Stimulated activated CD4-positive, alpha-beta T cell treated with anti-CD3 and anti-CD28 coated beads, Interleukin-2, amount 100 ng/mL, for 4 hours (primary cell): ENCODE data around the gene SLCO1B1.

Source experiments
- DNase-seq: peaks from one replicate; pipeline ENCODE4 v3.0.0-alpha.2; 2020; ENCODE audit warnings: low read depth

Gene SLCO1B1

DNA sequence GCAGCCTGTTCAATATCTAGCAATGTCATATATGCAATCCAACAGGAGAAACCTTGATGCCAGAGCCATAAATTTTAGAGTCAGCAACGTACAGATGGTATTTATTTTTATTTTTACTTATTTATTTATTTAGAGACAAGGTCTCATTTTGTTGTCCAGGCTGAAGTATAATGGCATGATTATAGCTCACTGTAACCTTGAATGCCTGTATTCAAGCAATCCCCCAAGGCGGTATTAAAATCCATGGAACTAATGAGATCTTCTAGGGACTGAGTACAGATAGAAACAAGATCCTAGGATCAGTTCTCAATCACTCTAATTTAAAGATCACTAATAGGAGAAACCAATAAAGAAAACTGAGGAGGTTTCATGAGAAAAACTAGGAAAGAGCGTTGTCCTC, 89.3 kb downstream of the SLCO1B1 start:
- DNase-seq = no peak

DNA sequence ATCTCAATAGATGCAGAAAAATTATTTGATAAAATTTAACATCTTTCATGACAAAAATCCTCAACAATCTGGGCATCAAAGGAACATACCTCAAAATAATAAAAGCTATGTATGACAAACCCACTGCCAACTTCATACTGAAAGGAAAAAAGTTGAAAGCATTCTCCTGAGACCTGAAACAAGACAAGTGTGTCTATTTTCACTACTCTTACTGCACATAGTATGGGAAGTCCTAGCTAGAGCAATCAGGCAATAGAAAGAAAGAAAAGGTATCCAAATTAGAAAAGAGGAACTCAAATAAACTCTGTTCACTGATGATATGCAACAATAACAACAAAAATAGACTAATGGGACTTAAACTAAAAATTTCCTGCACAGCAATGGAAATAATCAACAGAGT, 90.1 kb downstream of the SLCO1B1 start:
- no peak for DNase-seq

DNA sequence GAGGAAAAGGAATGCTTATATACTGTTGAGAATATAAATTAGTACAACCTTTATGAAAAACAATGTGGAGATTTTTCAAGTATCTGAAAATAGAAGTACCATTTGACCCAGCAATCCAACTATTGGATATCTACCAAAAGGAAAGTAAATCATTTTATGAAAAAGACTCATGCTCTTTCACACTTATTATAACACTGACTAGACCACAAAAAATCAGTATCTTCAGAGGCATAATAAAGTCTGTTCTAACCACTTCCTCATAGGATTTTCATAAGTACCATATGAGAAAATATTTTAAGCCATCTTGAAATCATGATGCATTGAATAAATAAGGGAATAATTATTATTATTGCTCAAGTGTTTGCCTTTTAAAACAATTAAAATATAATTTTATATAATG, 90.8 kb downstream of the SLCO1B1 start:
- no peak for DNase-seq

DNA sequence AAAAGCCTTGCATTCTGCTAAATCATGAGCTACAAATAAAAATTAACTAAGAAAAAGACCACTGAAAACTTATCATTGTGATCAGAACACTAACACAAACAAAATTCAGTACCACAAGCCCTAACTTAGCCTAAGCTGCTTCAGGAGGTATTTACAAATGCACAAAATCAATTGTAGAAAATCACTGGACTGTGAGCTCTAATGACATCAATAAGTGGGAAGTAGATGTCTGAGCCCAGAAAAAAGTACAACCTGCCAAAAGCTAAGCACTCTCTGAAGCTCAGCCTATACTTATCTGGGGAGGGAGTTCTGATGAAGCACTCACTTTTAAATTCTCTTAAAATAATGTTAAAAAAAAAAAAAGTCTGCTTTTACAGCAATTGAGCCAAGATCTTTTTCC, 92.9 kb downstream of the SLCO1B1 start:
- DNase-seq = no peak

DNA sequence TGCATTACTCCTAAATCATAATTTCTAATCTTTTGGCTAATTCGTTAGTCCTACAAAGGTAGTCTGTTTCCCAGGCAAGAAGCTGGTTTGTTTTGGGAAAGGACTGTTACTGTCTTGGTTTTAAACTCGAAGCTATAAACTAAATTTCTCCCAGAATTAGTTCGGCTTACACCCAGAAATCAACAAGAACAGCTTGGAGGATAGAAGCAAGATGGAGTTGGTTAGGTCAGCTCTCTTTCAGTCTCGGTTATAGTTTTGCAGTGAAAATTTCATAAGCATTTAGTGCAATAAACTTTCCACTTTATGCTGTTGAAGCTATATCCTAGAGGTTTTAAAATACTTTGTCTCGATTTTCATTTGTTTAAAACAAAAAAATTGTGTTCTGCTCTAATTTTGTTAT, 103.4 kb downstream of the SLCO1B1 start:
- DNase-seq = no peak

DNA sequence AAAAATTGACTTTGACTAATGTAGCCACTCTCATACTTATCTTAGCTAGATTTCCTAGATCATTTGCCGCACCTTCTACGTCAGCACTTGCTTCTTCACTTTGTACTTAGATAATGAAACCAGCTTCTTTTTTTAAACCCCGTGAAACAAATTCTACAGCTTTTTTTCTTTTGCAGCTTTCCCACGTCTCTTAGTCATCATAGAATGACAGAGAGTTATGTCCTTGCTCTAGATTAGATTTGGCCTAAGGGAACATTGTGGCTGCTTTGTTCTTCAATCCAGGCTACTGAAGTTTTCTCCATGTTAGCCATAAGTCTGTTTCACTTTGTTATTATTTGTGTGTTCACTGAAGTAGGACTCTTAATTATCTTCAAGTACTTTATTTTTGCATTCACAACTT, 108.9 kb downstream of the SLCO1B1 start:
- DNase-seq = no peak

DNA sequence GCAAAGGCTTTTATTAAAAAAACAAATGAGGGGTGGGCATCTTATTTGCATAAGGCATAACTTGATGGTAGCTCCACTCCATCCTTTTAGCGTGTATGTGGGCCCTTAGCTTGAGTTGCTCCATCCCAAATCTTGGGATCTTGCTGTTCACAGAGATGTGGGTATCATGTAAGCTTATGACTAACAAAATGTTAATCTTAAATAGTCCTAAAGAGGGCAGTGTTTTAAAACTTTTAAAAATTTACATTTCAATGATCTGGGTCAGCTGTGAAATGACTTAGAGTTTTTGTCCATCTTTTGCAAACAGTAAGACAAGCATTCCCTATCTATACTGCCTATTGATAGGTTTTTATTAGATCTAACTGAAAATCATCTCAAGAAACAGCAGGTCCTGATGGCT, 117.7 kb downstream of the SLCO1B1 start:
- no peak for DNase-seq

DNA sequence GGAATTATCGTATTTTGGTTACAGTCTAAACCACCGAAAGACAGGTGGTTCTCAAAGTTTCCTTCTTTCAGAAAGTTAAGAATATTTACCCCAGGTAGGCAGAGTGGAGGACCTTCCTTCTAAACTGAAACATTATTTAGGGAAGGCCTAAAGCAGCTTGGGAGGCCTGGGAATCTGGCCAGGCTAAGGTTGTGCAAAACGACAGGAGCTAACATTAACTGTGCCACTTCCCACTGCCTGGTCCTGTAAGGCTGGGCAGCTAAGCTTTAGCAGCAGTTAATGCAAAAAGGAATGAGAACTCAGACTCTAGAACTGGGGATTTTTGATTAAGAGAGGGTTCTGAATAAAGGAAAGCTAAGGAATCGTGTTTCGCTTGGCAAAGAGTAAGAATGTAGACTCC, 121.1 kb downstream of the SLCO1B1 start:
- DNase-seq = no peak

DNA sequence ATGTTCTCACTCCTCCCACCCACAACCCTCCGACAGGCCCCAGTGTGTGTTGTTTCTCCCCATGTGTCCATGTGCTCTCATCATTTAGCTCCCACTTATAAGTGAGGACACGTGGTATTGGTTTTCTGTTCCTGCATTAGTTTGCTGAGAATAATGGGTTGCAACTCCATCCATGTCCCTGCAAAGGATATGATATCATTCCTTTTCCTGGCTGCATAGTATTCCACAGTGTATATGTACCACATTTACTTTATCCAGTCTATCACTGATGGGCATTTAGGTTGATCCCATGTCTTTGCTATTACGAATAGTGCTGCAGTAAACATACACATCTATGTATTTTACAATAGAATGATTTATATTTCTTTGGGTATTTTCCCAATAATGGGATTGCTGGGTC, 126.2 kb downstream of the SLCO1B1 start:
- no peak for DNase-seq

DNA sequence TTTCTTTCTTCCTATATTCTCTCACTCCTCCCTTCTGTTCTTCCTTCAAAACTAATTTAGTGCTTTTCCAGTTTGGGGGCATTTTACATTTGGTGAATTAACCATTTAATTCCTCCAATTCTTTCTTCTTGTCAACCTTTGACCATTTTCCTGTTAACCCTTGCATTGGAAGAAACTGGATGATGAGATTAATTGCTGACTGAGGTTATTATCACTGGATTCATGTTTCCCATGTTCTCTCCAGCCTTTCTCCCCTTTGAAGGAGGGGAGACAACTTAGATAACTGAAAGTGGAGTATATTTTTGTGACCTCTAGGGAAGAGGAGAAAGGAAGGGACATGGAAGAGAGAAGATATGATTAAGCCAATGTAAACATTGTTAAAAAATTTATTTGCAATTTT, 133.2 kb downstream of the SLCO1B1 start:
- DNase-seq = no peak

DNA sequence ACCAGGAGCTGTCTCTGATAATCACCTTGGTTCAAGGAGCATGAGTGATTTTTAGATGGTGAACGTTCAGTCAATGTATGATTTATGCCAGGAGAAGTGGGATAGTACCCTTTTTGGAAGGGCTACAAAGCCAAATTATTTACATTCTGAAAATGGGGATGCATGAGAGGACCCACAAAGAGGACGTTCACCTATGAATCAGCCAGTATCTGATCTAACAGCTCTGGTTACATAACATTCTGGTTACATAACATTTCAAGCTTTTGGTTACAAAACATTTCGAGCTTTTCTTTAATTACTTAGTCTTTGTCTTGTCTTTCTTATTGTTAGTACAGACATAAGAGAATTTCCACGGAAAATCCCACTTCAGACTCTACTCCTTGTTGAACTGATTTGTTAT, 134.9 kb downstream of the SLCO1B1 start:
- no peak for DNase-seq

DNA sequence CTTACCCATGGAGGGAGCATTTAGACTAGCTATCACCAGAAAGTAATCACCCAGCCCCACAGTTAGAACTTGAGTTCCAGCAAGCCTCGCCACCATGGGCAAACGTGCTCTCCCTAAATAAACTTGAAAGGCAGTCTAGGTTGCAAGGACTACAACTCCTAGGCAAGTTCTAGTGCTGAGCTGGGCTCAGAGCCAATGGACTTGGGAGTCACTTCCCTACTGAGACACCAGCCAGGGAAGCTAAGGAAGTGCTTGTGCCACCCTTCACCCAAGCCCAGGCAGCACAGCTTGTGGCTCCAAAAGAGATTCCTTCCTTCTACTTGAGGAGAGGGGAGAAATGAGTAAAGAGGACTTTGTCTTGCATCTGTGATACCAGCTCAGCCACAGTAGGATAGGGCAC, 145.8 kb downstream of the SLCO1B1 start:
- DNase-seq = no peak
